ENCODE measurements around the gene CANT1.

DNA sequence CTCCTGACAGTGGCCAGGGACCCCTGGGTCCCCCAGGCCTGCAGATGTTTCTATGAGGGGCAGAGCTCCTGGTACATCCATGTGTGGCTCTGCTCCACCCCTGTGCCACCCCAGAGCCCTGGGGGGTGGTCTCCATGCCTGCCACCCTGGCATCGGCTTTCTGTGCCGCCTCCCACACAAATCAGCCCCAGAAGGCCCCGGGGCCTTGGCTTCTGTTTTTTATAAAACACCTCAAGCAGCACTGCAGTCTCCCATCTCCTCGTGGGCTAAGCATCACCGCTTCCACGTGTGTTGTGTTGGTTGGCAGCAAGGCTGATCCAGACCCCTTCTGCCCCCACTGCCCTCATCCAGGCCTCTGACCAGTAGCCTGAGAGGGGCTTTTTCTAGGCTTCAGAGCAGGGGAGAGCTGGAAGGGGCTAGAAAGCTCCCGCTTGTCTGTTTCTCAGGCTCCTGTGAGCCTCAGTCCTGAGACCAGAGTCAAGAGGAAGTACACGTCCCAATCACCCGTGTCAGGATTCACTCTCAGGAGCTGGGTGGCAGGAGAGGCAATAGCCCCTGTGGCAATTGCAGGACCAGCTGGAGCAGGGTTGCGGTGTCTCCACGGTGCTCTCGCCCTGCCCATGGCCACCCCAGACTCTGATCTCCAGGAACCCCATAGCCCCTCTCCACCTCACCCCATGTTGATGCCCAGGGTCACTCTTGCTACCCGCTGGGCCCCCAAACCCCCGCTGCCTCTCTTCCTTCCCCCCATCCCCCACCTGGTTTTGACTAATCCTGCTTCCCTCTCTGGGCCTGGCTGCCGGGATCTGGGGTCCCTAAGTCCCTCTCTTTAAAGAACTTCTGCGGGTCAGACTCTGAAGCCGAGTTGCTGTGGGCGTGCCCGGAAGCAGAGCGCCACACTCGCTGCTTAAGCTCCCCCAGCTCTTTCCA is 39.5 kb upstream of the CANT1 start:
- no peak for TF ChIP-seq EGR1 (IDR thresholded peaks at IDR 0.05; ENCODE audit: low read depth in 2 of 2)
- TF ChIP-seq YY1 (IDR thresholded peaks at IDR 0.05) = no peak
- no peak for TF ChIP-seq JUND (IDR thresholded peaks at IDR 0.05)
- TF ChIP-seq REST (IDR thresholded peaks at IDR 0.05) = no peak
- TF ChIP-seq CTCF (IDR thresholded peaks at IDR 0.05; ENCODE audit: low read depth, low read length, missing input control) = no peak
- TF ChIP-seq FOXA2 (IDR thresholded peaks at IDR 0.05) = no peak
- TF ChIP-seq SP1 (IDR thresholded peaks at IDR 0.05) = no peak
- TF ChIP-seq, protein P1, sequence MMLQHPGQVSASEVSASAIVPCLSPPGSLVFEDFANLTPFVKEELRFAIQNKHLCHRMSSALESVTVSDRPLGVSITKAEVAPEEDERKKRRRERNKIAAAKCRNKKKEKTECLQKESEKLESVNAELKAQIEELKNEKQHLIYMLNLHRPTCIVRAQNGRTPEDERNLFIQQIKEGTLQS (IDR thresholded peaks at IDR 0.05) = no peak
- no peak for TF ChIP-seq TAF1 (conservative IDR thresholded peaks at IDR 0.05)
- TF ChIP-seq HNF4A (conservative IDR thresholded peaks at IDR 0.05) = no peak
- no peak for TF ChIP-seq RAD21 (IDR thresholded peaks at IDR 0.05)
- TF ChIP-seq GABPA (IDR thresholded peaks at IDR 0.05 in 1 of 2, conservative IDR thresholded peaks at IDR 0.05 in 1 of 2) = no peak
- TF ChIP-seq ZBTB33 (IDR thresholded peaks at IDR 0.05) = no peak

Data from liver (tissue), 3 donors.